Natural killer cell treated with Interleukin-12 subunit alpha and Interleukin-12 subunit beta and Interleukin-15 and Interleukin-18, amount 100 ng/mL, for 72 hours (primary cell): ENCODE data around the gene SLC22A17. TPM values are rescaled to one million over a fixed set of nuclear protein-coding genes. Genes with fewer than 3 reads are reported as not detected.
"Not testable (repeated sequence)": the region's sequence is repeated elsewhere in the genome, so short reads cannot be mapped to it uniquely, and the experiment has no call there.

Experiments
- ATAC-seq, 2 donors: fragments of 150-1000 bp; cut with Tn5 transposase in 1 of 2; sonication (Bioruptor Pico), chemical (Tn5 transposase) in 1 of 2; 2 replicates each; pipeline ENCODE4 v1.10.0; 2021
- DNase-seq: peaks from one replicate; pipeline ENCODE4 v3.0.0; 2022; ENCODE audit warnings: low spot score
- H3K27ac Mint-ChIP-seq, 2 donors: 1 replicate in 1 of 2; 2 replicates in 1 of 2; pipeline ENCODE4 v1.8.0; 2022; ENCODE audit warnings: mixed read lengths in 2 of 2, mild to moderate bottlenecking in 1 of 2, moderate library complexity in 1 of 2
- H3K27me3 Mint-ChIP-seq, 2 donors: 1 replicate in 1 of 2; 2 replicates in 1 of 2; pipeline ENCODE4 v1.8.0; 2022; ENCODE audit warnings: mixed read lengths in 2 of 2
- H3K36me3 Mint-ChIP-seq: one replicate; pipeline ENCODE4 v1.8.0; 2022; ENCODE audit warnings: mixed read lengths
- H3K4me1 Mint-ChIP-seq, 2 donors: 1 replicate in 1 of 2; 2 replicates in 1 of 2; pipeline ENCODE4 v1.8.0; 2022; ENCODE audit warnings: low read depth in 2 of 2, mixed read lengths in 2 of 2, mild to moderate bottlenecking in 1 of 2
- H3K4me3 Mint-ChIP-seq: one replicate; pipeline ENCODE4 v1.8.0; 2022; ENCODE audit warnings: mixed read lengths
- H3K9me3 Mint-ChIP-seq: 2 replicates; pipeline ENCODE4 v1.8.0; 2022; ENCODE audit warnings: mixed read lengths
- total RNA-seq, 2 donors: library from RNA; stranded (reverse); gene quantifications; one replicate each; pipeline ENCODE4 v1.2.3, GENCODE V29; 2022

The SLC22A17 gene
- total RNA-seq, 2 donors from 2014 or later: 0.42 TPM; not detected in 1

DNA sequence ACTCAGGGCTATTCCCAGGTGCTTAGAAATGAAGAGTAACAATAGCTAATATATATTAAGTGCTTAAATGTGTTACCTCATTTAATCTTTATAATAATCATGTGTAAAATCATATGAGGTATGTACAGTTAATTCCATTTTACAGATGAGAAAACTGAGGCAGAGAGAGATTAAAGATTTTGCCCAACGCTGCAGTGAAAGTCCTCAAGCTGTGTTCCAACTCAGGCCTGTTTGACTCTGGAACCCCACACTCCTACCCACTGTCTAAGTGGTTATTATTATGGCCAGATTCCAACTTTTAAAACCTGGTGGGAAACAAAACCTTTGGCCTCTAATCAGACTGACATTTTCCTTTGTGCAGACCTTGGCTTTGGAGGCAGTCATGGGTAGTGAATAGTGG, 34.3 kb upstream of the SLC22A17 start:
- Mint-ChIP-seq H3K4me1 (no peaks in the 10 kb centered on the region), H3K27ac (no peak overlapping the region), H3K36me3 (no peaks in the 10 kb centered on the region), H3K9me3 (no peaks in the 10 kb centered on the region), H3K27me3 (peaks cover 0 to 9% of the 10 kb centered on the region in 2 donors), H3K4me3 (no peak overlapping the region)
- ATAC-seq (no peak), DNase-seq (no peak)

DNA sequence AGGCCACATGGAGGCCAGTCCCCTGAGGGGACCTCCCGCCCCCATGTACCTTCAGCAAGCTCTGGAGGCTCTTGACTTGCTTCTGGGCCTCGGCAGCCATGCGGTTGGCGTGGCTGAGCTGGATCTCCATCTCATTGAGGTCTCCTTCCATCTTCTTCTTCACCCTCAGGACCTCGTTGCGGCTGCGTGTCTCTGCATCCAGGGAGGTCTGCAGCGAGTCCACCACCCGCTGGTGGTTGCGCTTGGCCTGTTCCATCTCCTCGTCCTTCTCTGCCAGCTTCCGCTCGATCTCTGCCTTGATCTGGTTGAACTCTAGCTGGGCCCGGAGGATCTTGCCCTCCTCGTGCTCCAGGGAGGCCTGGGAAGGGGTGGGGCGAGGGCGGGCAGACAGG, 33.6 kb upstream of the SLC22A17 start:
- not testable (repeated sequence) for H3K27ac Mint-ChIP-seq, ATAC-seq

DNA sequence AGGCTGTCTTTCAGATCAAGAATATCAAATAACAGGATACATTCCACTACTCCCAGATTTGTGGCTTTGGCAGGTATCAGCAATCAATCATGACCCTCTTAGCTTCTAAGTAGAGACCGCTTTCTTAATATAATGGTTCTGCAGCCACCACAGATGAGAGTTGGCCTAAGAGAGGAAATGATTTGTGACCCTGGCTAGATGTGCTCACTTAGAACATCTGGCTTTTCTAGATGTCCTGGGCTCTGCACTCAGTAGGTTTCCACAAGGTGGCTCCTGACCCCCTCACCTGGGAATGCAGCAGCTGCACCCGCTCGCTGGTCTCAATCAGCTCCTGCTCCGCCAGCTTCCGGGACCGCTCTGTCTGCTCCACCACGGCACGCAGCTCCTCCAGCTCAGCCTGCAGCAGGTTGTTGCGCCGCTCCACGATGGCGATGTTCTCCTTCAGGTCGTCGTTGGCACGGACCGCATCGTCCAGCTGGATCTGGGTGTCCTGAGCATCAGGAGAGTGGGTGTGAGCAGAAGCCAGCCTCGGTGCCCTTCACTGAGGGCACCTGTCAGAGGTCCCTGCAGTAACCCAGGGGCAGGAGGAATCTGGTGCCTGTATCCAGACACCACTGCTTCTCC, 33.1 kb upstream of the SLC22A17 start:
- ATAC-seq (no peak), DNase-seq (no peak)
- H3K4me1 Mint-ChIP-seq: no peaks in the 10 kb centered on the region
- H3K4me3 Mint-ChIP-seq: no peak overlapping the region
- H3K27ac Mint-ChIP-seq: no peak overlapping the region
- H3K27me3 Mint-ChIP-seq: peaks cover 0 to 10% of the 10 kb centered on the region in 2 donors
- H3K36me3 Mint-ChIP-seq: no peaks in the 10 kb centered on the region
- no peaks in the 10 kb centered on the region for H3K9me3 Mint-ChIP-seq

More for the DNA sequence above, 33.6 kb upstream of the SLC22A17 start:
- not testable (repeated sequence) for H3K36me3 Mint-ChIP-seq, H3K4me3 Mint-ChIP-seq, H3K27me3 Mint-ChIP-seq, DNase-seq, H3K9me3 Mint-ChIP-seq, H3K4me1 Mint-ChIP-seq

DNA sequence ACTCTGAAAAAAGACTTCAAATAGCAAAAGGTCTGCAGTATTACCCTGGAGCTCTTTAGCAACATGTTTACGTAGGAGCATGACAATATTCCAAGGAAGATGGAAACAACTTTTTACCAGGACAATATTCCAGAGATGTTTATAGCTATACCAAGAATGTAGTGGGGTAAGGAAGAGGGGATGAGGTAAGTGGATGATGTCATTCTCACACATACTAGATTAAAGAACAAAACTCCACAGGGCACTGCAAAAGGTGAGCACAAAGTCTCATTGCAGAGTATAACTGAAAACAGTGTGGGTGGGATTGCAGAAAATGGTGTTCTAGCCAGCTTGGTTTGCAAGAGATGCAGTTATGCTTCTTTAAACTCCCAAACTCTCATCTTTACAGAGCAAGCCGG, 32.6 kb upstream of the SLC22A17 start:
- no peak overlapping the region for H3K4me3 Mint-ChIP-seq
- H3K27me3 Mint-ChIP-seq: peaks cover 0 to 11% of the 10 kb centered on the region in 2 donors
- no peak overlapping the region for H3K27ac Mint-ChIP-seq
- no peak for ATAC-seq
- DNase-seq: no peak
- no peaks in the 10 kb centered on the region for H3K4me1 Mint-ChIP-seq
- H3K36me3 Mint-ChIP-seq: no peaks in the 10 kb centered on the region
- H3K9me3 Mint-ChIP-seq: no peaks in the 10 kb centered on the region

DNA sequence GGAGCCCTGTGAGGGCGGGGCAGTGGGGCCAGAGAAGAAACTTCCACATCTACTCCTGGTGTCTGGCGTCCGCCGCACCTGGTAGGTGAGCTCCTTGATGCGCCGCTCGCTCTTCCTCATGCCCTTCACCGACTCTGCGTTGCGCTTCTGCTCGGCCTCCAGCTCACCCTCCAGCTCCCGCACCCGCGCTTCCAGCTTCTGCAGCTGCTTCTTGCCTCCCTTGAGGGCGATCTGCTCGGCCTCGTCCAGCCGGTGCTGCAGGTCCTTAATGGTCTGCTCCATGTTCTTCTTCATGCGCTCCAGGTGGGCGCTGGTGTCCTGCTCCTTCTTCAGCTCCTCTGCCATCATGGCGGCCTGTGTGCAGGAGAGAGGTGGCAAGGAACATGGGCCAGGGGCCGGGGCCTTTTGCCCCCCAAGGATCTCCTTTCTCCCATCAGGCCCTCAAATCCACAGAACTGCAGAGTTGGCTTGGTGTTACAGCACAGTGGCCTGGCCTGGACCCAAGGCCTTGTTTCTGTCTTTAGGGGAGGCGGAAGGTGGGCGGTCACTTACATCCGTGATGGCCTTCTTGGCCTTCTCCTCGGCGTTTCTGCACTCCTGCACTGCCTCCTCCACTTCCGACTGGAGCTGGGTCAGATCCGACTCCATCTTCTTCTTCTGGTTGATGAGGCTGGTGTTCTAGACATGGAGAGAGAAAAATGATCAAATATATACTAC, 31.8 kb upstream of the SLC22A17 start:
- H3K27ac Mint-ChIP-seq: no peak overlapping the region
- peaks cover 0 to 11% of the 10 kb centered on the region in 2 donors for H3K27me3 Mint-ChIP-seq
- ATAC-seq: no peak
- H3K4me1 Mint-ChIP-seq: no peaks in the 10 kb centered on the region
- DNase-seq: no peak
- H3K9me3 Mint-ChIP-seq: no peaks in the 10 kb centered on the region
- H3K36me3 Mint-ChIP-seq: no peaks in the 10 kb centered on the region
- no peak overlapping the region for H3K4me3 Mint-ChIP-seq

DNA sequence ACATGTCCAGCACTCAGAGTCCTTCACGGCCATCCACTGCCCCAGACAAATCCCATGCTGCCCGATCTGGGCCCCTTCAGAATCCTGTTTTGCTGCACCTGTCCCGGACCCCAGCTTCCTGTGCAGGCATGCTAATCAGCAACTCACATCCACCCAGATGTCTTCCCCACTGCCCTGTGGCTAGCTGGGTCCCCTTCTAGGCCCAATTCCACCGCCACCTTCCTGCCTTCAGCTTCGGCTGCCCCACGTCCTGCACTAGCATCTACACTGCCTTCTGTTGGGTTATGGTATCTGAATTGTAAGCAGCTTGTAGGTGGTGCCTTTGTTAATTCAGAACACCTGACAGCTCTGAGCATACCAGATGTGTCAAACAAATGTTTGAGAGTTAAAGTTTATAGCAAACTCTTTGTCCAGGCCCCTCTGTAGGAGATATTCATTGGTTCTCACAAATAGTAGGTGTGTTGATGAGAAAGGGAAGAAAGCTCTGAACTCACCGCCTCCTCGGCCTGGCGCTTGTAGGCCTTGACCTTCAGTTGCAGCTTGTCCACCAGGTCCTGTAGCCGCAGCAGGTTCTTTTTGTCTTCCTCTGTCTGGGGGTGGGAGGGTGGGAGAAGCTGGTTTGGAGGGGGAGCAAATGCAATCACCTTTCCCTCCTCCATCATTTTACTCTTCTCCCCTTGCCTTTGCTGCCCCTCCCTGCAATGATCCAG, 30.2 kb upstream of the SLC22A17 start:
- H3K27me3 Mint-ChIP-seq: peaks cover 0 to 8% of the 10 kb centered on the region in 2 donors
- DNase-seq (no peak), ATAC-seq (no peak)
- H3K4me1 Mint-ChIP-seq: no peaks in the 10 kb centered on the region
- H3K9me3 Mint-ChIP-seq: no peaks in the 10 kb centered on the region
- H3K36me3 Mint-ChIP-seq: no peaks in the 10 kb centered on the region
- no peak overlapping the region for H3K4me3 Mint-ChIP-seq
- no peak overlapping the region for H3K27ac Mint-ChIP-seq

DNA sequence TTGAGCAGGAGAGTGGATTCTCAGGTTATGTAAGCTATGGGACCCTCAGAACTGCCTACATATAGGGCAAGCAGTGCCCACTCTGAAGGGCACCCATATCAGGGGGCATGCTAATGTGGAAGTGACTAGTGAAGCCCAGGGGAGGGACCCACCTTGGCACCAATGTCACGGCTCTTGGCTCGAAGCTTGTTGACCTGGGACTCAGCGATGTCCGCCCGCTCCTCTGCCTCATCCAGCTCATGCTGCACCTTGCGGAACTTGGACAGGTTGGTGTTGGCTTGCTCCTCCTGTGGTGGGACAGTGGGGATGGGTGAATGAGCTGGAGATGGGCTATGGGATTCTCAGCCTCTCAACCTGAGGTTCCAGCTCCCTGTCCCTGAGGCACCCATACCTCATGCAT, 29.6 kb upstream of the SLC22A17 start:
- no peaks in the 10 kb centered on the region for H3K36me3 Mint-ChIP-seq
- no peaks in the 10 kb centered on the region for H3K4me1 Mint-ChIP-seq
- peaks cover 0 to 5% of the 10 kb centered on the region in 2 donors for H3K27me3 Mint-ChIP-seq

DNA sequence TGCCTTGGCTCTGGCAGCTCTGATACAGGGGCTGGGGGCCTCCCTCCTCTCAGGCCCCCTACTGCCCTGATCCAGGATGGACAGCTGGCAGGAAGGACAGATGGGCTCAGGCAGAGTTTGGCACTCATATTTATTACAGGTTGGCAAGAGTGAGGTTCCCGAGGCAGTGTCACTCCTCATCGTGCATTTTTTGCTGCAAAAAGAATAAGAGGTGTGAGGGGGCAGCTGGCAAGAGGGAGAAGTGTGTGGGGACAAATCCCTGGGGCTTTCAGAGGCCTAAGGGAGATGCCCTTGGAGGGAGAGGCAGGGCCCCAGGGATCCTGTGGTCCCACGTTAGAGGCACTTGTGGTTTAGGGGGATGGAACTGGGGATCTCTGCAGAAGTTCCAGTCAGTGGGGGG, 29.2 kb upstream of the SLC22A17 start:
- H3K27ac Mint-ChIP-seq: no peak overlapping the region
- no peak overlapping the region for H3K4me3 Mint-ChIP-seq
- DNase-seq: no peak
- H3K27me3 Mint-ChIP-seq: peaks cover 0 to 5% of the 10 kb centered on the region in 2 donors
- H3K9me3 Mint-ChIP-seq: no peaks in the 10 kb centered on the region
- H3K4me1 Mint-ChIP-seq: no peaks in the 10 kb centered on the region
- ATAC-seq: no peak
- no peaks in the 10 kb centered on the region for H3K36me3 Mint-ChIP-seq

More for the DNA sequence above, 29.6 kb upstream of the SLC22A17 start:
- Mint-ChIP-seq H3K4me3 (no peak overlapping the region), H3K27ac (no peak overlapping the region), H3K9me3 (no peaks in the 10 kb centered on the region)
- no peak for ATAC-seq
- no peak for DNase-seq

DNA sequence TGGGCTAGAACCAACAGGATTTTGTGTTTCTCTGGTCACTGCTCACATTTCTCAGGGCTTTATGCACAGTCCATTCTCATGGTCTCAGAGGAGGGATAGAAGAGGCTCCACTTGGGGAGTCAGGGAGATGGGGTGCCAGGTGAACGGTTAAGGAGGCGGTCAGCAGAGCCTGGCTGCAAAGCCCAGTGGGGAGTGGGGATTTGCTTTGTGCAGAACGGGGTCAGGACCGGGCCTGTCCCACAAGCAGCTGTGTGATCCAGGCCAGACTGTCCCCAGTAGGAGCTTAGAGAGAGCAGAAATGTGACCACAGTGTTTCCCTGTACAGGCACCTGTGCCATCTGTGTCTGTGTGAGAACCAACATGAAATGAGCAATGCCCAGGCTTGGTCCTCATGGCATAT, 28.3 kb upstream of the SLC22A17 start:
- DNase-seq: no peak
- Mint-ChIP-seq H3K9me3 (no peaks in the 10 kb centered on the region), H3K4me1 (no peaks in the 10 kb centered on the region), H3K27ac (no peak overlapping the region), H3K36me3 (no peaks in the 10 kb centered on the region), H3K27me3 (peaks cover 0 to 2% of the 10 kb centered on the region in 2 donors), H3K4me3 (no peak overlapping the region)
- no peak for ATAC-seq

DNA sequence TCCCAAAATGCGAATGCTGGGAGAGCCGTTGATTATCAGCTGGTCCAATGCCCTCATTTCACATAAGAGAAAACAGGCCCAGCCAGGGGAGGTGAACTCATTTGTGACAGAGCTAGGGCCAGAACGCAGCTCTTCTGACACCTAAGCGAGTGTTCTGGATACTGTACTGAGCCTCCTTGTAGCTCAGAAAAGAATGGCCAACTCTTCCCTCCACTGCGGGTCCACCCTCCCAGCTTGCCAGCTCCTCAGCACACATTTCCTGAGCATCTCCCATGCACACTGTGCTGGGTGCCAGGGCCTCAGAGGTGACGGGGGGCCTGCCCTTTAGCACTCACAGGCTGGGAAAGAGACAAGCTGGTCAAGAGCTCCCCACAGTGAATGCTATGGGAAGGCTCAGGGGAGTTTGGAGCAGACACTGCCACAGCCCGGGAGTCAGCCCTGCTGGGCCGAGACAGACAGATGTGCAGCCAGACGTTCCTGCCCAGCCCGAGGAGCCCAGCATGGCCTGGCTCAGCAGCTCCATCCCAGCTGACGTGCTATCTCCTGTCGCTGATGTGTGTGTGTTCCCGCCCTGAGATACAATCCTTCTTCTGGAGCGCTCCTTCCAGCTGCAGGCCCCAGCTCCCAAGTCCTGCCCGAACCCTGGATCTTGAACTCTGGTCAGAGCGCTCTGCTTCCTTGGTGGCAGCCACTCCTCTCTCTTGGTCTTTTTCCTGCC, 27.7 kb upstream of the SLC22A17 start:
- peaks cover 0 to 2% of the 10 kb centered on the region in 2 donors for H3K27me3 Mint-ChIP-seq
- H3K4me1 Mint-ChIP-seq: no peaks in the 10 kb centered on the region
- DNase-seq (no peak), ATAC-seq (no peak)
- no peaks in the 10 kb centered on the region for H3K9me3 Mint-ChIP-seq
- H3K4me3 Mint-ChIP-seq: no peak overlapping the region
- H3K27ac Mint-ChIP-seq: no peak overlapping the region
- H3K36me3 Mint-ChIP-seq: no peaks in the 10 kb centered on the region

DNA sequence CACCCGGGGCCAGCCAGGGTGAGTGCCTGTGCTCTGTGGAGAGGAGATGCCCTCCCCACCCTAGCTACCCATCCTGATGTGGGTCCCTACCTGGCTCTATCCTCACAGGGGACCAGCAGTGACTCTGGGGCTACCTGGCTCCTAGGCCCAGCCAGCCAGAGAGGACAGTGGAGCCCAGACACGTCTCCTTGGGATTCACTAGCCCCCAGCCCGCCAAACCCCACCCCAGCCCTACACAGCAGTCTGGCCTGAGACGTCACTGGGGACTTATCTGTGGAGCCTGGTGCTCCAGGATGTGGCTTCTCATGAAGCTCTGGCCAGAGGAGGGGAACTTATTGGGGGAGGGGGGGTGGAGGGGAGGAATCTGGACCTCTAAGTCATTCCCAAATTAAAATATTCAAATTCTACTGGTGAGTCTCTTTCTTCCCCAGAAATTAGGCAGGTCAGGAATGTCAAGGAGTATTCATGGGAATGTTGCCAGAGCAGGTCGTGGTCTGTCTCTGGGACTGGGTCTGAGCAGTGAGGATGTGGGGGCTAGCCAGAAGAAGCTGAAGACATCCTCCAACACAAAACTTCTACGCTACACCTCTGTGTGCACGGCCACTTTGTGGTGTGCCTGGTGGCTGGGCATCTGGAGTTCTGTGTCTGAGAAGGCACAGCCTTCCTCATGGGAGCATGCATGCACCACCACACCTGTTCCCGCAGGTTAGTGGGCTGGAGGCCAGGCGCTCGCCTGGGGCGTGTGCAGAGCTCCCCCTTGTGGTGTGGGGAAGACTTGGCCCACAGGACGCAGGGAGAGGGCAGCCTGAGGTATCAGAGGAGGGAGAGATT, 26.9 kb upstream of the SLC22A17 start:
- DNase-seq (no peak), ATAC-seq (peak; percentile 55 to 57)
- Mint-ChIP-seq H3K27ac (no peak overlapping the region), H3K4me3 (no peak overlapping the region), H3K27me3 (peaks cover 0 to 2% of the 10 kb centered on the region in 2 donors), H3K9me3 (no peaks in the 10 kb centered on the region), H3K4me1 (no peaks in the 10 kb centered on the region), H3K36me3 (no peaks in the 10 kb centered on the region)

DNA sequence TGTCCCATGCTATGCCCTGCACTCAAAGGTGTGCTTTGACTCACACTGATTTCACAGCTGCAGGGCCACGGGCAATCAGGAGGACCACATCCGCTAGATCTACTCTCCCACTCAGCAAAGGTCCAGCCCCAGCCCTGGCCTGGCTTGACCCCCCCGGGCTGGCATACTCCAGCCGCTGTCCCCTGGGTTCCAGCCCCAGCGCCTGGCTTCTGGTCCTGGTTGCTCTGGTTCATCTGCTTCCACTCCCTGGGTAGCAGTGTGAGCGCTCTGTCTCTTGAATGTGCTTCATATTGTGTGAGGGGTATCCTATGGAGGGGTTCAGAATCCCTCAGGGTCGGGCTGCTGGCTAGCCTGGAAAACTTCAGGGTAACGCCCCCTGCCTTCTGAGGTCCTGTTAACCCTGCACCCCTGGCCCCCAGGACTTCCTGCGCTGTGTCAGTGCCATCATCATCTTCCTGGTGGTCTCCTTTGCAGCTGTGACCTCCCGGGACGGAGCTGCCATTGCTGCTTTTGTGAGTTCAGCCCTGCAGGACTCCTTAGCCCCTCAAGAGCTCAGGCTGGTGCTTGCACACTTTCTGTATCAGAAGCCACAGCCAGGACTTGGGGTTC, 26.0 kb upstream of the SLC22A17 start:
- Mint-ChIP-seq H3K27me3 (peaks cover 0 to 2% of the 10 kb centered on the region in 2 donors), H3K27ac (no peak overlapping the region), H3K4me3 (no peak overlapping the region), H3K36me3 (no peaks in the 10 kb centered on the region), H3K9me3 (no peaks in the 10 kb centered on the region), H3K4me1 (no peaks in the 10 kb centered on the region)
- DNase-seq (no peak), ATAC-seq (no peak)
